ENCODE data around the gene WDR7. TPM values are rescaled to one million over a fixed set of nuclear protein-coding genes. Genes with fewer than 3 reads are reported as not detected.

The WDR7 gene
- total and polyA plus RNA-seq, 2 of the 4 experiments (the other 2 are of a cell fraction): 3.7 to 23.3 TPM

GRCh38 chr18:56975276-56975675, 324.1 kb downstream of the WDR7 start:
- intact Hi-C loops (cut with micrococcal nuclease) (no loop called here), in situ Hi-C loops (cut with MboI; ENCODE audit: low sequenced_read_pairs) (no loop called here), dilution Hi-C loops (cut with HindIII; ENCODE audit: low sequenced_read_pairs, unreplicated experiment) (no loop called here)
- no peak overlapping the region for H2AK5ac ChIP-seq (ENCODE audit: low read depth, low read length)
- H4K20me1 ChIP-seq (ENCODE audit: insufficient read depth, low read length): no peaks in the 10 kb centered on the region
- no peak overlapping the region for H3K4me3 ChIP-seq (ENCODE audit: insufficient read depth, low read depth, low read length)
- no peak overlapping the region for H3K18ac ChIP-seq (ENCODE audit: low read depth, low read length)
- H2BK15ac ChIP-seq (ENCODE audit: low read depth, low read length): no peak overlapping the region
- no peaks in the 10 kb centered on the region; a peak in 1 of 4 replicates for H3K79me1 ChIP-seq (ENCODE audit: low read depth in 1 of 2, low read length in 2 of 2)
- no peak overlapping the region for H3K4ac ChIP-seq (ENCODE audit: low read depth, low read length)
- no TSS peak for BruUV-seq (replicated peaks)
- no peak for TF ChIP-seq RAD21 (IDR thresholded peaks at IDR 0.05; ENCODE audit: low read length)
- no peak for TF ChIP-seq CTCF (conservative IDR thresholded peaks at IDR 0.05; ENCODE audit: low read depth, low read length)
- no peak for TF ChIP-seq MAZ (IDR thresholded peaks at IDR 0.05; ENCODE audit: borderline replicate concordance, low read depth, low read length)
- no peak for TF ChIP-seq CEBPB (IDR thresholded peaks at IDR 0.05; ENCODE audit: low read depth, low read length)
- TF ChIP-seq POLR2A (IDR thresholded peaks at IDR 0.05; ENCODE audit: low read depth, low read length): no peak
- TF ChIP-seq FOS (IDR thresholded peaks at IDR 0.05; ENCODE audit: low read depth, low read length): no peak
- no peak for TF ChIP-seq CHD1 (IDR thresholded peaks at IDR 0.05; ENCODE audit: low read depth, low read length)
- no peak for TF ChIP-seq RCOR1 (IDR thresholded peaks at IDR 0.05; ENCODE audit: insufficient replicate concordance, low read length)
- no peak for TF ChIP-seq MXI1 (IDR thresholded peaks at IDR 0.05; ENCODE audit: borderline replicate concordance, low read depth, low read length)
- no peak for TF ChIP-seq MAFK (IDR thresholded peaks at IDR 0.05; ENCODE audit: low read depth, low read length)
- no peak for TF ChIP-seq BHLHE40 (IDR thresholded peaks at IDR 0.05; ENCODE audit: low read depth, low read length)
- no peak for TF ChIP-seq RFX5 (IDR thresholded peaks at IDR 0.05; ENCODE audit: low read depth, low read length)
- TF ChIP-seq ELK1 (IDR thresholded peaks at IDR 0.05; ENCODE audit: borderline replicate concordance, low read depth, low read length): no peak
- TF ChIP-seq SMC3 (IDR thresholded peaks at IDR 0.05; ENCODE audit: low read depth, low read length): no peak
- no peak overlapping the region for H4K8ac ChIP-seq (ENCODE audit: low read depth in 2 of 2, low read length in 2 of 2)
- no peak overlapping the region for H2BK120ac ChIP-seq (ENCODE audit: low read depth, low read length)
- no peak overlapping the region for H2AK9ac ChIP-seq (replicated peaks; ENCODE audit: low read depth, low read length, poor library complexity)
- H2BK5ac ChIP-seq (ENCODE audit: low read depth, low read length, poor library complexity, severe bottlenecking): no peak overlapping the region
- peaks cover 2% of the 10 kb centered on the region; the same call in 1 of the 2 replicates for H3K9me1 ChIP-seq (ENCODE audit: insufficient read depth, low read length)
- no peak overlapping the region for H2BK20ac ChIP-seq (ENCODE audit: low read depth, low read length)
- CTCF ChIA-PET: no interaction called here
- H3K9me3 ChIP-seq (ENCODE audit: control insufficient read depth, insufficient read depth, low read length): no peaks in the 10 kb centered on the region
- no peak overlapping the region for H3K27ac ChIP-seq (ENCODE audit: insufficient read depth, low read length)
- POLR2A ChIA-PET (ENCODE audit: unreplicated experiment): no interaction called here
- no peak overlapping the region for H4K5ac ChIP-seq (ENCODE audit: low read depth, low read length)
- H3K27me3 ChIP-seq (ENCODE audit: control insufficient read depth, insufficient read depth, low read length): no peaks in the 10 kb centered on the region
- ATAC-seq (ENCODE audit: low read depth): no peak
- no peaks in the 10 kb centered on the region for H3K4me1 ChIP-seq (ENCODE audit: control insufficient read depth, insufficient read depth, low read length)
- no peak overlapping the region for H3K56ac ChIP-seq (ENCODE audit: extremely low read depth, insufficient read depth, low read length)
- no peak overlapping the region for H4K91ac ChIP-seq (ENCODE audit: insufficient read depth, low read depth, low read length)
- H3K23ac ChIP-seq (ENCODE audit: low read depth, low read length): no peak overlapping the region
- H3K9ac ChIP-seq (ENCODE audit: low read depth, low read length): no peak overlapping the region
- no peak overlapping the region for H3K14ac ChIP-seq (replicated peaks; ENCODE audit: low read depth, low read length)
- H2AFZ ChIP-seq (replicated peaks; ENCODE audit: low read length, poor library complexity): no peak overlapping the region
- WGBS, 2 experiments (ENCODE audit: extremely low coverage in 2 of 2, insufficient read length in 1 of 2): no CpG with 5 or more reads among the region's 1 CpG
- H3K4me2 ChIP-seq (ENCODE audit: low read depth, low read length): no peak overlapping the region
- DNase-seq: no peak
- no peaks in the 10 kb centered on the region for H3K36me3 ChIP-seq (ENCODE audit: control insufficient read depth, insufficient read depth, low read length)
